Thyroid gland (tissue), 4 donors: ENCODE measurements around the gene ZNF772. TPM values are rescaled to one million over a fixed set of nuclear protein-coding genes. Genes with fewer than 3 reads are reported as not detected.

Experiments used
- DNase-seq, 2 donors: peaks; one replicate each; pipeline ENCODE4 v3.0.0-alpha.2; 2019
- H3K27ac ChIP-seq, 3 donors: fragments of 200-600 bp; sonication (generic); 1 replicate in 2 of 3; 2 replicates in 1 of 3; pipeline ENCODE4 v1.5.1; 2016 to 2019; ENCODE audit warnings: mild to moderate bottlenecking in 1 of 3, moderate library complexity in 1 of 3
- H3K27me3 ChIP-seq: fragments of 200-600 bp; sonication (generic); one replicate; pipeline ENCODE4 v1.5.1; 2019
- H3K36me3 ChIP-seq, 2 donors: fragments of 200-600 bp; sonication (generic); one replicate each; pipeline ENCODE4 v1.5.1; 2016 to 2019
- H3K4me1 ChIP-seq, 2 donors: fragments of 200-600 bp; sonication (generic); one replicate each; pipeline ENCODE4 v1.5.1; 2017 to 2019
- H3K4me3 ChIP-seq, 3 donors: fragments of 200-600 bp; sonication (generic); replicated peaks in 1 of 3; 1 replicate in 2 of 3; 2 replicates in 1 of 3; pipeline ENCODE4 v1.5.1; 2016; ENCODE audit warnings: mild to moderate bottlenecking in 1 of 3
- H3K9me3 ChIP-seq: fragments of 200-600 bp; sonication (generic); one replicate; pipeline ENCODE4 v1.5.1; 2017
- CTCF ChIP-seq, 6 experiments: fragments of 200-600 bp in 3 of 6; fragments of 450-650 bp in 3 of 6; sonication (generic) in 3 of 6; IDR thresholded peaks; one replicate each; pipeline ENCODE4 v1.5.1; 2016 to 2019; ENCODE audit warnings: antibody characterized with exemption in 6 of 6, mild to moderate bottlenecking in 2 of 6, inconsistent platforms in 1 of 6, moderate library complexity in 1 of 6
- POLR2A ChIP-seq, 2 donors: fragments of 450-650 bp; IDR thresholded peaks; one replicate each; pipeline ENCODE4 v1.6.1; 2017; ENCODE audit warnings: antibody characterized with exemption in 2 of 2, mild to moderate bottlenecking in 2 of 2, moderate library complexity in 1 of 2
- WGBS, 2 donors: methylation state at CpG; one replicate each; pipeline ENCODE4 v1.1.5; 2017; 5-methylcytosine and 5-hydroxymethylcytosine counted together
- intact Hi-C: fragments of 100-400 bp; cut with DNase I; formaldehyde crosslinking; loops from one replicate; pipeline ENCODE4 v1.15.1; 2023
- small RNA-seq: library from RNA; depleted of rRNA; stranded (forward); fragments of <200 nt; gene quantifications from one replicate; pipeline ENCODE3, GENCODE V24; 2016
- total RNA-seq, 4 donors: library from RNA; depleted of rRNA; stranded (reverse); fragments of >200 nt; gene quantifications; one replicate each; pipeline ENCODE4 v1.2.3, GENCODE V29; 2016

Gene ZNF772
- total RNA-seq, 4 donors from 2014 or later = 30.9 to 46.2 (median 41.0) TPM

DNA sequence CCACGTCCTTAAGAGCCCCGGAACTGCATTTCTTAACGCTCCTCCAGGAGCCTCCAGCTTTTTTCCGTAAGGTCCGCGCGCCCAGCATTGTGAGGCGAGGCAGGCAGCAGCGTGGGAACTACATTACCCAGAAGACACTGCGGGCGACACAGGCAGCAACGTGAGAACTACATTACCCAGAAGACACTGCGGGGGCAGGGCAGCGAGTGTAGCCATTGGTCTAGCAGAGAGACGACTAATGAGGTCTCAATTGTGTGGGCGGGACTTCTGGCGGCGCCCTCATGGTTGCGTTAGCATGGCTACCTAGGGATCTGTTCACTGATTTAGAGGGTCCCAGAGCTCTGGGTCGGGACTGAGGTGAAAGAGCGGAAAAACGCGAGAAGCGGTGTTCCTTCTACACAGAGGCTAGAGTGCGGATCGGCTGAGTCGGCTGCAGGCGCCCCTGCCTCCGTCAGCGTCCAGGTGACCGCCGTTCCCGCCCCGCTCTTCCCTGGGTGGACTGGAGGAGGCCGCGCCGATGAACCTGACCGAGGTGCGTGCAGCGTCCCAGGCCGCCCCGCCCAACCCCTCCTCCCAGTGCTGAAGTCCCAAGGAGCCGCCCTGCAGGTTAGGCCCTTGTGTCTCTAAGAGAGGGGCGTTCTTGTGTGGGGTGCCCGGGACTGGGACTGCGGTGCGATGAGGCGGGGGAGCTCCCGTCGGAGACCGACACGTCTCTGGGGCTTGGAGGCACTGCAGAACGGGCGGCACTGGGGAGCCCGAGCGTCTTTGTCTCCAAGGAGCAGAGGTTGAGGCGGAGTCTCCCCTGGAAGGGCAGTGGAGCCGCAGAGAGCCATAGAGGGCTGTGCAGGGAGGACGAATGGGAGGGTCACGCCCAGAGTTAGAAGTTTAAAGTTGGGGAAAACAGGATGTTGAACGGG, 42.0 kb downstream of the ZNF772 start, which contains the start of gene ZNF749:
TSS of gene ZNF749 (plus strand) at position 264 of the 917 bp plus-strand sequence. CDS start at position 518, 254 bp downstream.
- peak within 1 kb of the TSS in 2 of 3 donors; percentile 21 to 33 for H3K27ac ChIP-seq

DNA sequence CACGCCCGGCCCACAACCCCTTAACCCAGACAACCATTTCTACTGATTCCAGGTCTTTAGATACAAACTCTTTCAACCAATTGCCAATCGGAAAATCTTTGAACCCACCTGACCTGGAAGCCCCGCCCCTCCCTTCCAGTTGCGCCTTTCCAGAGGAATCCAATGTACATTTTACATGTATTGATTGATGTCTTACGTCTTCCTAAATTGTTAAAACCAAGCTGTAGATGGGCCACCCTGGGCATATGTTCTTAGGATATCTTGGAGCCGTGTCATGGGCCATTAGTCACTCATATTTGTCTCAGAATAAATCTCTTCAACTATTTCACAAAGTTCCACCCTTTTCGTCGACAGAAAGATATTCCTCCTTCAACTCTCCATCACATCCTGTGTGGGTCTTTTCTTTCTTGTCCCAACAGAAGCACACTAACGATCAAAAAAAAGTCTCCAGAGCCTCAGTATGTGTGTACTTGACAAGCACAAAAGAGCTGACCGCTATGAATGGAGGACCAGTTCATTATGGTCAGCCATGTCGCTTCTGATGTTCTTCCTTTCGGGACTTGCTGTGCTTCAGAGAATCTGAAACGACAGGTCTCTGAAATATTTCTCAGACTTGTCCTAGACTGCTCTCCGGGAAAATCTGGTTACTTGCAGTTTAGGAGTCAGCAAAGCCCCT, 42.8 kb downstream of the ZNF772 start:
- intact Hi-C loops = no loop called here
- no peak for TF ChIP-seq POLR2A (IDR thresholded peaks at IDR 0.05)
- no peak for TF ChIP-seq CTCF (IDR thresholded peaks at IDR 0.05)
- Histone ChIP-seq H3K27ac (no peak overlapping the region), H3K36me3 (peaks cover 0 to 4% of the 10 kb centered on the region in 2 donors), H3K9me3 (no peaks in the 10 kb centered on the region), H3K27me3 (no peaks in the 10 kb centered on the region), H3K4me3 (peak overlapping the region in 2 of 3 donors; percentile 60 to 89), H3K4me1 (peaks cover 14 to 18% of the 10 kb centered on the region in 2 donors)
- WGBS, 2 donors = 31% methylated on average over 15 of the region's 15 CpGs
- DNase-seq = no peak

More for the DNA sequence above, 42.0 kb downstream of the ZNF772 start, which contains the start of gene ZNF749:
- Histone ChIP-seq H3K4me1 (peaks cover 14 to 18% of the 10 kb centered on the region in 2 donors), H3K9me3 (no peaks in the 10 kb centered on the region), H3K4me3 (peak within 1 kb of the TSS; percentile 42 to 89 (median 80)), H3K36me3 (peaks cover 0 to 4% of the 10 kb centered on the region in 2 donors), H3K27me3 (no peaks in the 10 kb centered on the region)
- TF ChIP-seq CTCF (IDR thresholded peaks at IDR 0.05) (no peak), POLR2A (IDR thresholded peaks at IDR 0.05) (peak in 1 of 2 donors; percentile 45)
- peak; percentile 99 to 100 for DNase-seq
- WGBS, 2 donors = 0 to 1% methylated on average over 24 to 48 of the region's 61 CpGs
- intact Hi-C loops = no loop called here

GRCh38 chr19:57421037-57421436, 56.3 kb downstream of the ZNF772 start:
- intact Hi-C loops = no loop called here

DNA sequence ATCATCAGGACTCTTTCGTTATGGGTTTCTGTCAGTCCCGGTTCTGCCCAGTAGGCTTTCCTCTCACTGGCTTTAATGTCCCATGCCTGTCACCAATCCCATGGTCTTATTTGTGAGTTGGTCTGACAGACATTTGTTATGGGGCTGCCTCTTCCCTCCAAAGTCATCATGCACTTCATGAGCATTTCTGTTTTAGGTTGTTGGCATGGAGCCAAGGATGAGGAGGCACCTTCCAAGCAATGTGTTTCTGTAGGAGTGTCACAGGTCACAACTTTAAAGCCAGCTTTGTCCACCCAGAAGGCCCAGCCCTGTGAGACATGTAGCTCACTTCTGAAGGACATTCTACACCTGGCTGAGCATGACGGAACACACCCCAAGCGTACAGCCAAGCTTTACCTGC, 57.9 kb downstream of the ZNF772 start:
- WGBS, 2 donors = 98 to 99% methylated on average over 4 of the region's 4 CpGs
- Histone ChIP-seq H3K4me1 (no peaks in the 10 kb centered on the region), H3K27me3 (no peaks in the 10 kb centered on the region), H3K4me3 (no peak overlapping the region), H3K27ac (no peak overlapping the region), H3K9me3 (no peaks in the 10 kb centered on the region), H3K36me3 (peaks cover 28 to 33% of the 10 kb centered on the region in 2 donors)
- intact Hi-C loops = no loop called here
- no peak for DNase-seq
- no peak for TF ChIP-seq POLR2A (IDR thresholded peaks at IDR 0.05)
- TF ChIP-seq CTCF (IDR thresholded peaks at IDR 0.05) = no peak

More at GRCh38 chr19:57421037-57421436, 56.3 kb downstream of the ZNF772 start:
- DNase-seq = no peak
- Histone ChIP-seq H3K4me3 (no peak overlapping the region), H3K4me1 (no peaks in the 10 kb centered on the region), H3K36me3 (peaks cover 28 to 33% of the 10 kb centered on the region in 2 donors), H3K9me3 (no peaks in the 10 kb centered on the region), H3K27ac (no peak overlapping the region), H3K27me3 (no peaks in the 10 kb centered on the region)
- 92 to 95% methylated on average over 3 of the region's 3 CpGs for WGBS, 2 donors
- TF ChIP-seq POLR2A (IDR thresholded peaks at IDR 0.05) (no peak), CTCF (IDR thresholded peaks at IDR 0.05) (no peak)

Small RNAs within 50 kb of the gene (small RNA-seq; reads per million reads assigned to genes)
- not detected for gene VN1R107P

Other genes starting within 250 kb of the ZNF772 start
- gene AURKC, start 246.5 kb downstream of the ZNF772 start, total RNA-seq = 1 to 10 TPM in 1 of 4 donors, under 1 TPM in 2, not detected in 1; 0.89 to 2.1 (median 0.98) TPM
- 10 to 100 TPM; 16.3 to 27.5 (median 21.0) TPM for gene ZNF805, start 236.9 kb downstream of the ZNF772 start, total RNA-seq
- gene ZNF460, start 197.1 kb downstream of the ZNF772 start, total RNA-seq = 100 to 1,000 TPM in 1 of 4 donors, 10 to 100 TPM in 3; 88.0 to 139 (median 92.3) TPM
- gene ZNF543, start 157.1 kb downstream of the ZNF772 start, total RNA-seq = 10 to 100 TPM; 10.6 to 17.2 (median 14.7) TPM
- 10 to 100 TPM; 10.7 to 14.1 (median 13.9) TPM for gene ZNF304, start 126.3 kb downstream of the ZNF772 start, total RNA-seq
- 10 to 100 TPM in 3 of 4 donors, 1 to 10 TPM in 1; 8.7 to 38.3 (median 23.0) TPM for gene TRAPPC2B, start 114.0 kb downstream of the ZNF772 start, total RNA-seq
- gene ZNF547, start 114.0 kb downstream of the ZNF772 start, total RNA-seq = 1 to 10 TPM; 2.5 to 7.0 (median 4.6) TPM
- gene ZNF548, start 87.7 kb downstream of the ZNF772 start, total RNA-seq = 10 to 100 TPM; 22.3 to 31.0 (median 28.1) TPM
- 10 to 100 TPM; 17.8 to 33.1 (median 20.8) TPM for gene ZNF17, start 66.4 kb downstream of the ZNF772 start, total RNA-seq
- 10 to 100 TPM in 2 of 4 donors, 1 to 10 TPM in 2; 9.9 to 13.7 (median 10.7) TPM for gene ZNF749, start 42.2 kb downstream of the ZNF772 start, total RNA-seq
- 1 to 10 TPM; 1.9 to 5.5 (median 3.0) TPM for gene VN1R1, start 20.4 kb downstream of the ZNF772 start, total RNA-seq
- gene ZNF419, start 10.2 kb upstream of the ZNF772 start, total RNA-seq = 10 to 100 TPM; 10.5 to 21.3 (median 17.0) TPM
- gene ZNF773, start 22.4 kb upstream of the ZNF772 start, total RNA-seq = 10 to 100 TPM; 16.1 to 23.8 (median 19.6) TPM
- gene ZNF549, start 49.8 kb upstream of the ZNF772 start, total RNA-seq = 10 to 100 TPM in 1 of 4 donors, 1 to 10 TPM in 3; 7.7 to 12.7 (median 9.2) TPM
- gene ZNF550, start 82.3 kb upstream of the ZNF772 start, total RNA-seq = 10 to 100 TPM in 1 of 4 donors, 1 to 10 TPM in 3; 7.1 to 13.5 (median 8.7) TPM
- 10 to 100 TPM in 1 of 4 donors, 1 to 10 TPM in 3; 5.2 to 10.9 (median 7.2) TPM for gene ZNF416, start 101.3 kb upstream of the ZNF772 start, total RNA-seq
- 10 to 100 TPM in 3 of 4 donors, 1 to 10 TPM in 1; 8.9 to 19.7 (median 13.7) TPM for gene ZIK1, start 106.6 kb upstream of the ZNF772 start, total RNA-seq
- gene ZNF530, start 122.3 kb upstream of the ZNF772 start, total RNA-seq = 1 to 10 TPM; 1.9 to 4.8 (median 2.6) TPM
- 10 to 100 TPM; 32.6 to 45.5 (median 37.3) TPM for gene ZNF134, start 136.7 kb upstream of the ZNF772 start, total RNA-seq
- 10 to 100 TPM; 16.2 to 27.5 (median 21.8) TPM for gene ZNF211, start 155.6 kb upstream of the ZNF772 start, total RNA-seq
- 1 to 10 TPM in 1 of 4 donors, under 1 TPM in 3; 0.22 to 1.1 (median 0.47) TPM for gene ZSCAN4, start 191.4 kb upstream of the ZNF772 start, total RNA-seq
- 10 to 100 TPM; 11.2 to 23.6 (median 17.7) TPM for gene ZNF551, start 204.4 kb upstream of the ZNF772 start, total RNA-seq
- 10 to 100 TPM; 15.6 to 25.8 (median 18.2) TPM for gene ZNF154, start 231.6 kb upstream of the ZNF772 start, total RNA-seq